GM19395 (cell line): Measurements from ENCODE around the gene MMP2.

Experiments
- ATAC-seq: cut with Tn5 transposase; IDR thresholded peaks from one replicate; pipeline ENCODE4 v1.9.1; 2021; ENCODE audit warnings: mild to moderate bottlenecking, moderate library complexity; ENCODE audit not compliant: unreplicated experiment

MMP2 gene

DNA sequence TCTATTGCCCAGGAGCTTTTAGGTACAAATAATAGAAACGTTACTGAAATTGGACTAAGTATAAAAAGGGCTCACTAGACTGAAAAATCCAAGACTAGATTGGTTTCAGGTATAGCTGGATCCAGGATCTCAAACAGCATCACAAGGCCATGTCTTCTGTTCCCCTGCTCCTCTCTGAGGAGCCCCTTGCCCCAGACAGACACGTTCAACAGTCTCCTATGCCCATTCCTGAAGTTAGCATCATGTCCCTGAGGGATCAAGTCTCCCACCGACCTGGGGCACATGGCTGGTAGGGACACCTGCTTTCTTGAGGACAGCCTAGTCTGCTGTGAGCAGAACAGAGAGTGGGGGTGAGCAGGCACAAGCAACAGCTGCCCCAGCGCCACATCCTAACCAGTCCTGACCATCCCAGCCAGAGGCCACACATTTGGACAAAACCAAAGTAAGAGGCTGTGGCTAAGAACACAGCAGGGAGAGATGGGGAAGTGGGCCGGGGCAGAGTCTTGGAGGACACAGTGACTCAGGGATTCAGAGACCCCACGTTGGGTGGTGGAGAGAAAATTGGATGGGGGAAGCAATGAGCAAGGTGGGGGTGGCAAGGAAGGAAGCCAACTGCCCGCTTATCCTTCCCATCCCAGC lies 10.5 kb upstream of the MMP2 start:
- no peak for ATAC-seq

DNA sequence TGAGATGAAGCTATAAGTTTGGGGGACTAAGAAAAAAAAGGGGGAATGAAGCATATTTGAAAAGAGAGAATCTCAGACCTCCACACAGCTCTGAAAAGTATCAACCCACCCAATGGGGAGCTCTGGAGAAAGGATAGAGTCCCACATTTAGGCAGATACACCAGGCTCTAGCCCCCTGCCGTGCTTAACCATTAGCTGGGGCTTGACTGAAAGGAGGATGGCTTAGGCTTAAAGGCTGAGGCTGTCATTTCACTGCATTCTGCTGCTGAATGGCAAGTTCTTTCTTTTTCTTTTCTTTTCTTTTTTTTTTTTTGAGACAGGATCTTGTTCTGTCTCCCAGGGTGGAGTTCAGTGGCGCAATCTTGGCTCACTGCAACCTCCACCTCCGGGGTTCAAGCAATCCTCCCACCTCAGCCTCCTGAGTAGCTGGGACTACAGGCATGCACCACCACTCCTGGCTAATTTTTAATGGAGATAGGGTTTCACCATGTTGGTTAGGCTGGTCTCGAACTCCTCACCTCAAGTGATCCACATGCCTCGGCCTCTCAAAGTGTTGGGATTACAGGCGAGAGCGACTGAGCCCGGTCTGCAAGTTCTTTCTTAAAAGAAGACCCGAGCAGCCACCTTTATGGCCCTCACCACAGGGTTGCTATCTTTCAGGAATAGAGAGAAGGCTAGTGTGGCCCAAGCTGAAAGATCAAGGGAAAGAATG lies 9.0 kb upstream of the MMP2 start:
- no peak for ATAC-seq

DNA sequence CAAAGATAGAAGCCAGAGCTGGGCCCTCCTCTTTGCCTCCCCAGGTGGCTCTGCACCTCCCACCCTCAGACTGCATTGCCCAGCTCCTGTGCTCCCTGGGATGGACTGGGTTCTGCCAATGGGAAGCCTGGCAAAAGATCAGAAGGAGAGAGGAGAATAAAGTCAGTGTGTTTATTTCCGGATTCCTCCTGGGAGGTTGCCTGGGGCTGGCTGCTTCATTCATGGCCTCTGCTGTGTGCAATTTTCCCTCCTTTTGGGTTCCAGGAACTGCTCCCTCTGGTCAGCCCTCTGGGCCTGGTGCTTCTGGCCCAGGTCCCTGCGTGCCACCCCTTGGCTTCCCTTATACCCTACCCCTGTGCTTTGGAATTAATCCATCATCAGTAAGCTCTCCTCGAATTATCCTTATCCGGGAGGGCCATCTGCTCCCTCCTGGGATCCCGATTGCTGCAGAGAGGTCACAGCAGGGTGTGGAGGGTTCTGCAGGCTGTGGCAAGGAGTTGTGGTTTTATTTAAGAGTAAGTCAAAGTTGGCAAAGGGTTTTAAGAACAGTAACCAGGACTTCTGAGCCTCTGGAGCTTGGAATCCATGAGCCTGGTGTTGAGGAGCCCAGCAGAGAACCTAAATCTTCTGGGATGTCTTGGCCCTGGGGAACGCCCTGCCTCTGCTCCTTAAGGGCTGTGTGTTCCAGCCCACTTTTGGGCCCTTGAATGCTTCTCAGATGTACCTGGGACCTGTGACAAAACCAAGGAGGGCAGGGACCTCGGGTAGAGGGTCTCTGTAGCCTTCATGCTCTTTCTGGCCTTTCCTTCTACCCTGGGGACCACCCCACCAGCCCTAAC lies 8.2 kb upstream of the MMP2 start:
- ATAC-seq = no peak

DNA sequence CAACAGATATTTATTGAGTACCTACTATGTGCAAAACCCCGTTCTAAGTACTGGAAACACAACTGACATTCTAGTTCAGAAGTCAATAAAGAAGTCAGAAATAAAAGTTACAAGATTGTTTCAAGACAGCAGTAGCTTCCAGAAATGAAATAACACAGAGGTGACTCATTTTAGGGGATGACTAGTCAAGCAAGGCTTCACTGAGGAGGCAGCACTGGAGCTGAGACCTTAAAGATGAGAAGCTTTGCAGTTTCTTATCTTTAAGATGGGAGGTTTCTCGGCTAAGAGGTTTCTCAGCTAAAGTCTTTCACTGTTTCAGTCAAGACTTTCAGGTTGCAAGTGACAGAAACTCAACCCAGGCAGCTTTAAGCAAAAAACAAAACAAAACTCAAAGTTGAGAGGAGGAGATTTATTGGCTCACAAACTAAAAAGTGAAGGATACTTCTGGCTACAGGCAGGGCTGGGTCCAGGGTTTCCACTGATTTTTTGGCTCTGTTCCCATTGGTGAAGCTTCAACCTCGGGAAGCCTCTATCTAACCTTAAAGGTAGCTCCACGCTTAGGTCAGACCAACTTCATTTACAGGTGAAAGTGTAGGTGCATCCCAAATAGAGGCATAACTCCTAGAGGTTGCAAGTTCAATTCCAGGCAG lies 7.4 kb upstream of the MMP2 start:
- ATAC-seq = peak; percentile 65

DNA sequence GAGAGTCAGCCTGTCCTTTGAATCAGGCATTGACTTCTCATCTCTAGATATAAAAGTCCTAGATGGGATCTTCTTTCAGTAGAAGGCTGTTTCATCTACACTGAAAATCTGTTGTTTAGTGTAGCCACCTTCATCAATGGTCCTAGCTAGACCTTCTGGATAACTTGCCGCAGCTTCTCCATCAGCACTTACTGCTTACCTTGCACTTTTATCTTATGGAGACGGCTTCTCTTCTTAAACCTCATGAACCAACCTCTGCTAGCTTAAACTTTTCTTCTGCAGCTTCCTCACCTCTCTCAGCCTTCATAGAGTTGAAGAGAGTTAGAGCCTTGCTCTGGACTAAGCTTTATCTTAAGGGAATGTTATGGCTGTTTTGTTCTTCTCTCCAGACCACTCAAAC lies 5.4 kb upstream of the MMP2 start:
- no peak for ATAC-seq

DNA sequence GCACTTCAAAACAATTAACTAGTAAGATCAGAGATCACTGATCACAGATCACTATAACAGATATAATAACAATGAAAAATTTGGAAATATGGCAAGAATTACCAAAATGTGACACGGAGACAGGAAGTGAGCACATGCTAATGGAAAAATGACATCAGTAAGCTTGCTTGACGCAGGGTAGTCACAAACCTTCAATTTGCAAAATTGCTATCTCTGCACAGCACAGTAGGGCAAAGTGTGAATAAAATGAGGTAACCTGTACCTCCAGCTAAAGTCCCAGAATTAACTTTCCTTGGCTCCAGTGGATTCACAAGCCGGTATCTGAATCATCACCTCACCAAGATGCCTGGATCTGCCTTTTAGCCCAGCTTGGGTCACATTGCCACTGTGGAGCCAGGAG lies 4.2 kb upstream of the MMP2 start:
- ATAC-seq = no peak

DNA sequence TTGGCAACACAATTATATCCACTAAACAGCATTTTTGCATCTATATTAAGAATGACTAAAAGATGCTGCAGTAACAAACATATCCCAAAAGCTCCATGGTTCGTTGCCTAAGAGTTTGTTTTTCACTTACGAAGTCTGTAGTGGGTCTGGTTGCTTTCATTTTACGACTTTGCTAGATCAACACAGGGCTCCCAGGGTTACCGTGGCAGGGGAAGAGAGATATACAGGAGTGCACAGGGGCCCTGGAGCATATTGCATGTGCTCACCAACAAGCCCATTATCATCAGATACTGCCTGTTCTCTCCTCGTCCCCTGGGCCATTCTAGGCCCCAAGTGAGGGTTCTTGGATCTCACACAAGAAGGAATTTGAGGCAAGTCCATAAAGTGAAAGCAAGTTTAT lies 3.1 kb upstream of the MMP2 start:
- ATAC-seq = no peak

DNA sequence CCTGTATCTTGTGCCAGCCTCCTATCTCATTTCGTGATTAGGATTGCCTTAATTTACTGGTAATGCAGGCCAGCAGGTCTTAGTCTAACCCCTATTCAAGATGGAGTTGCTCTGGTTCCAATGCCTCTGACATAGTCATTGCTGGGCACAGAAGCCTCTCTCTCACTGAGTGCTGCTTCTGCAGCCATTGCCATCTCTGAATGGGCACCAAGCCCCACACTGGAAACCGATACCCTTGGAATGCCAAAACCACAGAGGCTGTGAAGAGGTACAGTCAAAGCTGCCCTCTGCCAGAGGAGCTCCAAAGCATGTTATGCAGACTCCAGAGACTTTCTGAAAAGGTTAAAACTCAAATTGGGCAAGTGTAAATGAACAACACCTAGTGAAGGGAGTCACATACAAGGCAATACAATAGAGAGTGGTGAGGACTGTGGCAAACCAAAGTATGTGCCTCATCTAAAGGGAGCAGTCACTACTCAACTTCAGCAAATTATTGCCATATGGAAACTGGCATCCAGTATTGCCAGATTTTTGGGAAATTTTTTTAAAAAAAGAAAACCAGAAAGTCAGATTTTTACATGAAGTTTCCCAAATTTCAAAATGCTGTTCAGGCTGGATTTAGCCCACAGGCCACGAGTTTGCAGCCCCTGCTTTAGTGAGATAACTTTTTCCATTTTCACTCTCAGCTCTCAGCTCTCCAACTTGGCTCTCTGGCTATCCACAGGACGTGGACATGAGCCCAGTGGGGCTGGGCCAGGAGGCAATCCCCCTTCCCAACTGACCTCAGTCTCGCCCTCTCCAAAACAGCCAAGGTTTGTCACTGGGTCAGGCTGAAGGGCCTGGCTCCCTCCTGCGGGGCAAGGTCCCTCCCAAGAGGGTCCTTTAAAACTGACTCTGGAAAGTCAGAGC lies 2.1 kb upstream of the MMP2 start:
- no peak for ATAC-seq

DNA sequence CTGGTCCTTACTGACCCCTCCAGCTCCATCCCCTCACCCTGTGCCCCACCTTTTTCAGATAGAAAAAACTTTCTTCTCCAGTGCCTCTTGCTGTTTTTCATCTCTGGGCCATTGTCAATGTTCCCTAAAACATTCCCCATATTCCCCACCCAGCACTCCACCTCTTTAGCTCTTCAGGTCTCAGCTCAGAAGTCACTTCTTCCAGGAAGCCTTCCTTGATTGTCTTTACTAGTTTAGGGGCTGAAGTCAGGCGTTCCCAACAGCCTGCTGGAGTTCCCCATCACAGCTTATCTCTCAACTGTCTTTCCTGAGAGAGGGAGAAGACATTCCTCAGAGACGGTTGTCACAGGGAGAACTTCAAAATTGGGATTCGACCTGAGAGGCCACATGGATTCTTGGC lies 1.3 kb upstream of the MMP2 start:
- ATAC-seq = no peak

DNA sequence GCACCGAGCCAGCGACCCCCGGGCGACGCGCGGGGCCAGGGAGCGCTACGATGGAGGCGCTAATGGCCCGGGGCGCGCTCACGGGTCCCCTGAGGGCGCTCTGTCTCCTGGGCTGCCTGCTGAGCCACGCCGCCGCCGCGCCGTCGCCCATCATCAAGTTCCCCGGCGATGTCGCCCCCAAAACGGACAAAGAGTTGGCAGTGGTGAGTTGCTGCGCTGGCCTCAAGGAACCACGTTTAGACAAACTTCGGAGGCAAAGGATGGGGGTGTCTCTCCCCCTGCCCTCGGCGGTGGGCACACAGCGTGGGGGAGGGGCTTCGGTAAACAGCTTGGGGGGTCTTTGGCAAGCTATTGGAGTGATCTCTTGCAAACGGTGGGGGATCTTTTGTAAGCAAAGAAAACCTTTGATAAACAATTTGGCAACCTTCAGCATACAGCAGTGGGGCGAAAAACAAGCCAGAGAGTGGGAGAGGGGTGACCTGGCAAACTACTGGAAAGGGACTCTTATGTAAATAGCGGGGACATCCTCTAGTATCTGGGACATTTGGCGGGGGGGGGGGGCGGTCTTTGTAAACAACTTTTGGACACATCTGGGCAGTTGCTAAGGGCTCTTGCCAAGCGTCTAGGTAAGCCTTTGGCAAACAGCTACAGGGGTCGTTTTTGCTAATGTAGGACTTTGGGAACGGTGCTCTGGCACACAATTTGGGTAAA lies 587 bp downstream of the MMP2 start:
- ATAC-seq = no peak

DNA sequence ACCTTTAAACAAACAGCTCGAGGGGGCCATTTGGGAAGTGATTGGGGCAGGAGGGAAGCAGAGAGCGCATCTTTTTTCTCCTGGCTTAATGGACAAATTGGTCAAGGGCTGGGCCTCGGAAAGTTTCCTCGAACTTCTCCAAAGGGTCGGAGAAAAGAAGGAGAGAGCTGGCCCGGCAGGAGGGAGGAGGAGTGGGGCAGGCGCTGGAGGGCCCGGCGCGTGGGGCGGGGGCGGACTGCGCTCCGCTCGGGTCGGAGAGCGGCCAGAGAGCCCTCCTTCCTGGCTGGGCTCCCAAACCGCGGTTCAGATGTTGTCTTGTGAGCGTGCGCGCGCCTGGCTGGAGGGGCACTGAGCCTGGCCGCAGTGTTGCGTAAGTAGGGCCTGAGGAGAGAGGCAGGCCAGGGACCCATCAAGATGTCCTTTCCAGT lies 1.2 kb downstream of the MMP2 start:
- no peak for ATAC-seq

DNA sequence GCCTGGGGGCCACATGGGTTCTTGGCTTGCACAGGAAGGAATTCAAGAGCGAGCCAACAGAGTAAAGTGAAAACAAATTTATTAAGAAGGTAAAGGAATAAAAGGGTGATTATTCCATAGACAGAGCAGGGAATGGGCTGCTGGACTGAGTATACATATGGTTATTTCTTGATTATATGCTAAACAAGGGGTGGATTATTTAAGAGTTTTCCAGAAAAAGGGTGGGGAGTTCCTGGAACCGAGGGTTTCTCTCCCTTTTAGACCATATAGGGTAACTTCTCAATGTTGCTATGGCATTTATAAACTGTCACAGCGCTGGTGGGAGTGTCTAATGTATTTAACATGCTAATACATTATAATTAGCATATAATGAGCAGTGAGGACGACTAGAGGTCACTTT lies 2.0 kb downstream of the MMP2 start:
- ATAC-seq = no peak

DNA sequence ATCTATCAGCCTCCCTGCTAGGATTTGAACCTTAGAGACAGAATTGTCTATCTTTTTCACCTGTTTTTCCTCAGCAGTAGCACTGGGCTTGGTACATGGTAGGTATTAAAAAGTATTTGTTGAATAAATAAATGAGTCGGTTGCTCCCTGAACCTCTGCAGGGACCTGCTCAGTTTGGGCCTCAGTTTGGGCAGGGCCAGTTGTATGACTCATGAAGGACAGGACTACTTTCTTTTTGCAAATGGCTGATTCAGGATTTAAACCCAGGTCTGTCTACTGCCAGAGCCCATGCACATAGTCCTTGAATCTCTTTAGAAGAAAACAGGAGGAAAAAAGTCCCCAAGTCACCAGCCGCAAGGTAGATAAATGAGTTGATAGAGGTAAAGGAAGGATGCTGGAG lies 3.1 kb downstream of the MMP2 start:
- ATAC-seq = no peak

DNA sequence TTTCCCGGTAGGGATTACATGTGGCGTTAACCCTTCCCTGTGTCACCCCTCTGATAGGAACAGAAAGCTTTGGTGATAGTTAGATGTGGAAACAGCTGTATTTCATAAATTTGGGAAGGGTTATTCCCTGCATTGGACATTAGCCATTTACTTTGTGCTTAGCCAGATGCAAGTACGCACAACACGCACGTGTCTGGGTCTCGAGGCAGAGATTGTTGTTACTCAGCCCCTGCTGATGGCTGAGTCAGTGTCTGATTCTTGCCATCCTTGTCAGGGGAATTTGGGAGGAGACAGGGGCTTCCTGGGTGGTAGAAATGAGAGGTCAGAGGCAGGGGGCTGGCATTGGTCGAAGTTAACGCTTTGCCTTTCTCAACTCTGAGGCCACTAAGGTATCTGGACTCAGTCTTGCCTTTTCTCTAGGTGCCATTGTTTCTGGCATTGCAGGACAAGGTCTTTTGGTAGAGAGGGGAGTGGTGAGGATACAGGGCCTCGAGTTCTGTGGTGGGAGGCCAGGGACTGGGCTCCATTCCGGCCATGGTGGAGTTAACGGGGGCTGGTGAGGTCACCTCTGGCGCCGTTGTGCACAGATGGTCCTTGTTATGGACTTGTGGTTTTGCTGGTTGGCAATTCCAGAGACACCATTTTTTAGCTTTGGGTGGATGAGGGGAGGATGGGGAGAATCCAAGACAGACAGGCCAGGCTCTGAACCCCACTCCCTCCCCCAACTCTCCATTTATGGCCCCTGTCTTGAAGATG lies 8.2 kb downstream of the MMP2 start:
- no peak for ATAC-seq

DNA sequence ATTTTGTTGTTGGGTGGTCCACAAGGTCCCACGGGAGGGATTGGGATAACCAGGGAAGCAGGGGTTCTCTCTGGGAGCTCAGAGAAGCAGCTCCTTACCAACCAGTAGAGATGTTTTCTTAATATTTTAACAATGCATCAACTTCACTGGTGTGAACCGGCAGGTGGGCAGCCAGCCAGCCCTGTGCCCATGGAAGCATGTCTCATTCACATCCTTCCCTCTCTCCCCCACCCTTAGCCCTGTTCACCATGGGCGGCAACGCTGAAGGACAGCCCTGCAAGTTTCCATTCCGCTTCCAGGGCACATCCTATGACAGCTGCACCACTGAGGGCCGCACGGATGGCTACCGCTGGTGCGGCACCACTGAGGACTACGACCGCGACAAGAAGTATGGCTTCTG lies 9.3 kb downstream of the MMP2 start:
- ATAC-seq = no peak

DNA sequence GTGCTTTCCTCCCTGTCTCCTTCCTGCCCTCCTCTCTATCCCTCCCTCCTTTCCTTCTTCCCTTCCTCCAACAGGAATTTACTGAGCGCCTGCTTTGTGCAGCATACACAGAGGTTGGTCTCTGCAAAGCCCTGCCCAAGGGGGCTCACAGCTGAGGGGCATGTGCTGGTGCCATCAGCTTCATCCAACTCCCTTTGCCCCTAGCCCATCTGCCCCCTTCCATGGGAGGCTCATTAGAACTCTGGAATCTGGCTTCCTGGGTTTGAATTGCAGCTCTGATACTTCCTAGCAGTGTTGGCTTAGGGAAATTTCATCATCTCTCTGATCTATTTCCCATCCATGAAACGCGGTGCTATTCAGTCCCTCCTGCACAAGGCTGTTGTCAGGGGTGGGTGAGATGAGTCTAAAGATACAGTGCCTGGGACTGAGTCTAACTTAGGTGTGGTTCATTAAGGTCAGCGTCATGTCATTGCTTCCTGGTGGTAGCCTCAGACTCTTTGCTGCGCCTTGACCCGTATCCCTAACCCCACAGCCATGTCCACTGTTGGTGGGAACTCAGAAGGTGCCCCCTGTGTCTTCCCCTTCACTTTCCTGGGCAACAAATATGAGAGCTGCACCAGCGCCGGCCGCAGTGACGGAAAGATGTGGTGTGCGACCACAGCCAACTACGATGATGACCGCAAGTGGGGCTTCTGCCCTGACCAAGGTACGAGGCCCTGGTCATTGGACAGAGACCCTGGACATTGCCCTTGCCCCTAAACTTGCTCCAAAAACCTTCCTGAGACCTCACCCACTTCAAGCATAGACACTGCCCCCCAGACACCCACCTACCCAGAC lies 10.3 kb downstream of the MMP2 start:
- no peak for ATAC-seq

DNA sequence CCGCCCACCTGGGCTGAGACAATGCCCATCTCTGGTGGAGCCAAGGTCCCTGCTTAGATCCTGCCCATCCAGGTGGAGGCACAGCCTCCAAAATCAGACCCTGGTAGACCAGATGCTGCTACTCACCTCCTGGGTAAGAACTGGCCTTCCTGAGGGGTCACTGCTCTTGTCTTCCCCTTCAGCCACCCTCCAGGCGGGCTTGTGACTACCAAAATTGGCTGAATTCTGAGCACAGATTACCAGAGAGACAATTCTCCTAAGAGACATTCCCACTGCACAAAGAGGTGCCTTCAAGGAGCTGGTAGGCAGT lies 10.9 kb downstream of the MMP2 start:
- no peak for ATAC-seq

DNA sequence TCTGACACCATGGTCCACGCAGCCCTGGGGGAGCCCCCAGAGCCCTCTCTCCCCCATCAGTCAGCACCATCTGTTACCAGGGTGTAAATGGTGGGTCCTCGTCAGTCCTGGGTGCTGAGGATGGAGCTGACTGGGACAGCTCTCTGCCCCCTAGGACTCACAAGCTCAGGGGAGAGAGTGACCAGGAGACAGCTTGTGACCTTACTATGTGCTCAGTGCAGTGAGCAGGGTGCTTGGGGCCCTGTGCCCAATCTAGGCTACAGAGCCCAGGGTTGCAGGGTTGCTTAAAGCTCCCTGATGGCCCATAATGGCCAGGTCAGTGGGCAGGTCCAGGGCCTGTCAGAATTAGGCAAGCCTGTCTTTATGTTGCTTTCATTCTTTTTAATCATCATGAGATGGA lies 11.3 kb downstream of the MMP2 start:
- ATAC-seq = no peak
